Adrenal gland (tissue), 12 donors: ENCODE measurements around the gene C9orf78. TPM values are rescaled to one million over a fixed set of nuclear protein-coding genes. Genes with fewer than 3 reads are reported as not detected.

Experiments used
- DNase-seq, 7 donors: peaks; one replicate each; pipeline ENCODE4 v3.0.0-alpha.2; 2019 to 2020
- H3K27ac ChIP-seq, 5 donors: fragments of 200-600 bp; sonication (generic) in 4 of 5; 1 replicate in 3 of 5; 2 replicates in 2 of 5; pipeline versions ENCODE4 v1.5.1 to v1.8.0; 2016 to 2020; ENCODE audit warnings: mild to moderate bottlenecking in 1 of 5
- H3K27me3 ChIP-seq: fragments of 200-600 bp; 2 replicates; pipeline ENCODE4 v1.8.0; 2021
- H3K36me3 ChIP-seq, 2 donors: fragments of 200-600 bp; replicated peaks in 1 of 2; 1 replicate in 1 of 2; 2 replicates in 1 of 2; pipeline versions ENCODE4 v1.5.1 to v1.8.0; 2018 to 2022
- H3K4me1 ChIP-seq, 2 donors: fragments of 200-600 bp; replicated peaks in 1 of 2; 1 replicate in 1 of 2; 2 replicates in 1 of 2; pipeline versions ENCODE4 v1.5.1 to v1.8.0; 2018 to 2021
- H3K4me3 ChIP-seq, 4 donors: fragments of 200-600 bp; sonication (generic) in 3 of 4; one replicate each; pipeline ENCODE4 v1.5.1; 2016 to 2018
- H3K9me3 ChIP-seq, 3 donors: fragments of 200-600 bp; sonication (generic) in 1 of 3; replicated peaks in 1 of 3; 1 replicate in 2 of 3; 2 replicates in 1 of 3; pipeline versions ENCODE4 v1.5.1 to v1.8.0; 2016 to 2021
- POLR2A ChIP-seq, 2 donors: fragments of 450-650 bp; IDR thresholded peaks; one replicate each; pipeline ENCODE4 v1.6.1; 2017; ENCODE audit warnings: antibody characterized with exemption in 2 of 2, mild to moderate bottlenecking in 2 of 2, moderate library complexity in 1 of 2
- WGBS, 4 donors: extraction: QIAGEN DNeasy Blood & Tissue Kit in 2 of 4; methylation state at CpG; one replicate each; pipeline versions ENCODE4 v1.1.5 to v1.1.7; 2013 to 2017; 5-methylcytosine and 5-hydroxymethylcytosine counted together
- intact Hi-C, 2 donors: fragments of 100-400 bp; cut with DNase I; formaldehyde crosslinking; loops; one replicate each; pipeline versions ENCODE4 v1.14.1 to v1.15.0; 2022 to 2023
- polyA plus RNA-seq, 3 donors: library from polyadenylated mRNA; stranded (reverse); fragments of 200-250 nt in 2 of 3; fragments of 350-450 nt in 1 of 3; fragmentation: Illumina TruSeq in 1 of 3; extraction: RNeasy Lipid Tissue Mini Kit (QIAGEN cat#74804) in 1 of 3; gene quantifications; one replicate each; pipeline ENCODE4 v1.2.3, GENCODE V29; 2013 to 2014
- total RNA-seq, 9 donors: library from RNA; depleted of rRNA in 4 of 9; stranded (reverse); fragments of >200 nt in 4 of 9; fragments of 120-200 nt in 1 of 9; fragmentation: NEBNext Ultra II Directional in 1 of 9; extraction: Animal tissue kit (Norgen Biotek cat#: 25700) in 1 of 9; gene quantifications; one replicate each; pipeline versions ENCODE4 v1.1.0 to v1.2.4, GENCODE V29; 2013 to 2023
- TF ChIP-seq, protein P1 (sequence below), 6 experiments: fragments of 450-650 bp in 4 of 6; fragments of 200-600 bp in 2 of 6; sonication (generic) in 1 of 6; IDR thresholded peaks; 1 replicate in 5 of 6; 2 replicates in 1 of 6; pipeline versions ENCODE4 v1.5.1 to v1.8.0; 2016 to 2021; ENCODE audit warnings: antibody characterized with exemption in 6 of 6, mild to moderate bottlenecking in 2 of 6, moderate library complexity in 1 of 6
- donor health status: healthy with polysubstance abuse.
- donor health status: Bipolar disorder and iron deficiency.
- donor health status: DM: yes; HTN: yes; CAD: no.
- donor health status: DM: no; HTN: no; CAD: no.
- donor health status: DM: no; HTN: no; CAD: no.
- donor health status: DM: yes; HTN: yes; CAD: no.

C9orf78 gene
- total and polyA plus RNA-seq, 12 donors = 35.6 to 116 (median 43.2) TPM

DNA sequence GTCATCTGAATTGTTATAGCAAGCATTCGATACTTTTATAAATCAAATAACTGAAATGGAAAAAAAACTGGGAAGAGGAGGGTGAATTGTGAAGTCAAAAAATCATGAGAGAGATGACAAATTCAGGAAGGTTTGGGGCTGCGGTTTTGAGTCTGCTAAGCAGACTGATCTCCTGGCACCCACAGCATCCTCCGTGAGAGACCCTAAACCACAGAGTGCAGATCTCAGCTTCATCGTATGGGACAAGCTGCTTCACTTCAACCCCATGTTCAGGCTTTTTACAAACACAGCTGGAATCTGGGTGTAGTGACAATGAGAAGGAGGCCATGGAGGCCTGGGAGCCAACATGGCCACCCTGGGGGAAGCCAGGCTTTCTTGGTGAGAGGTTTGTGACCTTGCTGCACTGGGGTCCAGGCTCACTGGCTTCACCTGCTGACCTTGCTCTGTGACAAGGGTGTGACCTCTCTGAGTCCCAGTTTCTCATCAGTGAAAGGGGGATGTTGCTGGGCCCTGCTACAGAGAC, 19.6 kb upstream of the C9orf78 start:
- Histone ChIP-seq H3K4me1 (peaks cover 12 to 31% of the 10 kb centered on the region in 2 donors), H3K4me3 (no peak overlapping the region), H3K27ac (no peak overlapping the region), H3K9me3 (no peaks in the 10 kb centered on the region), H3K36me3 (peaks cover 0 to 66% of the 10 kb centered on the region in 2 donors), H3K27me3 (no peaks in the 10 kb centered on the region)
- 92 to 94% (median 93%) methylated on average over 4 of the region's 4 CpGs for WGBS, 4 donors
- intact Hi-C loops = no loop called here
- DNase-seq = no peak
- TF ChIP-seq, protein P1, sequence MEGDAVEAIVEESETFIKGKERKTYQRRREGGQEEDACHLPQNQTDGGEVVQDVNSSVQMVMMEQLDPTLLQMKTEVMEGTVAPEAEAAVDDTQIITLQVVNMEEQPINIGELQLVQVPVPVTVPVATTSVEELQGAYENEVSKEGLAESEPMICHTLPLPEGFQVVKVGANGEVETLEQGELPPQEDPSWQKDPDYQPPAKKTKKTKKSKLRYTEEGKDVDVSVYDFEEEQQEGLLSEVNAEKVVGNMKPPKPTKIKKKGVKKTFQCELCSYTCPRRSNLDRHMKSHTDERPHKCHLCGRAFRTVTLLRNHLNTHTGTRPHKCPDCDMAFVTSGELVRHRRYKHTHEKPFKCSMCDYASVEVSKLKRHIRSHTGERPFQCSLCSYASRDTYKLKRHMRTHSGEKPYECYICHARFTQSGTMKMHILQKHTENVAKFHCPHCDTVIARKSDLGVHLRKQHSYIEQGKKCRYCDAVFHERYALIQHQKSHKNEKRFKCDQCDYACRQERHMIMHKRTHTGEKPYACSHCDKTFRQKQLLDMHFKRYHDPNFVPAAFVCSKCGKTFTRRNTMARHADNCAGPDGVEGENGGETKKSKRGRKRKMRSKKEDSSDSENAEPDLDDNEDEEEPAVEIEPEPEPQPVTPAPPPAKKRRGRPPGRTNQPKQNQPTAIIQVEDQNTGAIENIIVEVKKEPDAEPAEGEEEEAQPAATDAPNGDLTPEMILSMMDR (IDR thresholded peaks at IDR 0.05) = no peak
- TF ChIP-seq POLR2A (IDR thresholded peaks at IDR 0.05) = no peak

DNA sequence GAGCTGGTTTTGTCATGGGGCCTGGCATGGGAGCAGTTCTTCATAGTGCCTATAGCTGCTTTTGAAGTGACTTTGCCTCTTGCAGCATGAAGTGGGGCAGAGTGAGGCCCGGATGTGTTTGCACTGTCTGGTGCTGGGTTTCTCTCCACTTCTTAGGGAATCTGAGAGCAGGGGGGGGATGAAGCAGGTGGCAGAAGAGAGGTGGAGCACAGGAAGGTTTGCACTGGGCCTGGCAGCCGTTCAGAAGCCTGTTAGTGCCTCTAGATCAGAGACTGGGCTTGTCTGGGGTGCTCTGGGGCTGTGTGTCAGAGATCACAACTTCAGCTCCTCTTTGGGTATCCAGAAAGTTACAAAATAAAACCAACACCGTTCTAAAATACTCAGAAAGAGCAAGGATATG, 18.5 kb upstream of the C9orf78 start:
- H3K27me3 ChIP-seq = no peaks in the 10 kb centered on the region
- no peak for TF ChIP-seq POLR2A (IDR thresholded peaks at IDR 0.05)
- TF ChIP-seq, protein P1 (IDR thresholded peaks at IDR 0.05) = no peak
- DNase-seq = no peak
- intact Hi-C loops = no loop called here
- H3K4me3 ChIP-seq = no peak overlapping the region
- H3K27ac ChIP-seq = no peak overlapping the region
- H3K36me3 ChIP-seq = peaks cover 0 to 62% of the 10 kb centered on the region in 2 donors
- WGBS, 4 donors = 46 to 51% (median 50%) methylated on average over 3 of the region's 3 CpGs
- H3K9me3 ChIP-seq = no peaks in the 10 kb centered on the region
- H3K4me1 ChIP-seq = peaks cover 12 to 31% of the 10 kb centered on the region in 2 donors

DNA sequence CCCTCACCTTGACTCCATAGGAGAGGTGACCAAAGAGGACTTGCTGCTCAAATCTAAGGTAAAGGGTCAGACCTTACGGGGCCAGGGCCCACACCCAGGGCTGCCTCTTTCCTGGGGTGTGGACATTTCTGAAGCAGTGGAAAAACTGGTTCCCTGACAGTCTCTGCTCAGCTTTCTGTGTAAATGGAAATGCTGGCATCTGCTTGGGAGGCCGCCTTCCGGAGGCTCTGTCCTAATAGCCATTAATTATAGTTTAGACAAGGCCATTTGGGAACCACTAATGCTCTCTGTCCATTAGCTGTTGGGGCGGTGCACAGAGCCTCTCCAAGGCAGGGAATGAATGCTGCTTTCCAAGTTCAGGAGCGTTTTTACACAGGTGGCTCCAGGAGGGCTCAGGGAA, 17.5 kb upstream of the C9orf78 start:
- H3K27ac ChIP-seq = peak overlapping the region in 4 of 5 donors; percentile 22 to 70 (median 50)
- TF ChIP-seq POLR2A (IDR thresholded peaks at IDR 0.05) = no peak
- TF ChIP-seq, protein P1 (IDR thresholded peaks at IDR 0.05) = no peak
- H3K4me3 ChIP-seq = no peak overlapping the region
- intact Hi-C loops = no loop called here
- H3K9me3 ChIP-seq = no peaks in the 10 kb centered on the region
- peaks cover 0 to 52% of the 10 kb centered on the region in 2 donors for H3K36me3 ChIP-seq
- WGBS, 4 donors = 33 to 57% (median 37%) methylated on average over 3 to 5 of the region's 5 CpGs
- peak in 6 of 7 donors; percentile 40 to 84 (median 62) for DNase-seq
- peaks cover 12 to 31% of the 10 kb centered on the region in 2 donors for H3K4me1 ChIP-seq
- no peaks in the 10 kb centered on the region for H3K27me3 ChIP-seq

DNA sequence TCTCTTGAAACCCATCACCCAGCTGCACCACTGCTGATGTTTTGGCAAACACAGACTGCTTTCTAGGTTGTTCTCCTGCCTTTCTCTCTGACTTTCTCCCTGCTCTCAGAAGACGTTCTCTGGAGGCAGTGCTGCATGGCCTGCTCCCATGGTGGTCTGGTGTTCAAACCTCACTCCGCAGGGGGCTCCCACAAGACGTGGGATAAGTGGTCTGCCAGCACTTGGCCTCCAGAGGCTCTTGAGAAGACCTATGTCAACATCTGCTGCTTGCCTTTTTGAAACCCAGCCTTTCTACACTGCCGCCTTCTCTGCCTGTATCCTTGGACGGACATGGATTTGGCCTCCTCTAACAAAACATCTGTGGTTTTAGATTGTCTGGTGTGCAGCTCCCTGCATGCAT, 16.7 kb upstream of the C9orf78 start:
- no peak for DNase-seq
- H3K27me3 ChIP-seq = no peaks in the 10 kb centered on the region
- peaks cover 0 to 47% of the 10 kb centered on the region in 2 donors for H3K36me3 ChIP-seq
- no peak overlapping the region for H3K4me3 ChIP-seq
- no peaks in the 10 kb centered on the region for H3K9me3 ChIP-seq
- intact Hi-C loops = no loop called here
- no peak for TF ChIP-seq POLR2A (IDR thresholded peaks at IDR 0.05)
- TF ChIP-seq, protein P1 (IDR thresholded peaks at IDR 0.05) = no peak
- H3K27ac ChIP-seq = peak overlapping the region in 3 of 5 donors; percentile 22 to 70 (median 54)
- 65 to 81% (median 76%) methylated on average over 5 of the region's 5 CpGs for WGBS, 4 donors
- H3K4me1 ChIP-seq = peaks cover 12 to 31% of the 10 kb centered on the region in 2 donors
